GM21717 (cell line): Measurements from ENCODE around the gene PCDH9.

Source experiments
- ATAC-seq: cut with Tn5 transposase; IDR thresholded peaks from one replicate; pipeline ENCODE4 v1.9.1; 2021; ENCODE audit warnings: mild to moderate bottlenecking, moderate library complexity; ENCODE audit not compliant: unreplicated experiment

Gene PCDH9

GRCh38 chr13:67167420-67167819, 62.7 kb downstream of the PCDH9 start:
- ATAC-seq = no peak

GRCh38 chr13:67161176-67161575, 69.0 kb downstream of the PCDH9 start:
- no peak for ATAC-seq

GRCh38 chr13:67158903-67159302, 71.2 kb downstream of the PCDH9 start:
- no peak for ATAC-seq

- no peak for ATAC-seq
These were observed 73.4 kb downstream of the PCDH9 start for GRCh38 chr13:67156723-67157060.

GRCh38 chr13:67155898-67156722, 74.0 kb downstream of the PCDH9 start:
- no peak for ATAC-seq

- no peak for ATAC-seq
These were observed 78.1 kb downstream of the PCDH9 start for GRCh38 chr13:67152085-67152484.

- no peak for ATAC-seq
These were observed 78.5 kb downstream of the PCDH9 start for GRCh38 chr13:67151652-67152051.

GRCh38 chr13:67150608-67151007, 79.5 kb downstream of the PCDH9 start:
- ATAC-seq = no peak

GRCh38 chr13:67148161-67148571, 82.0 kb downstream of the PCDH9 start:
- ATAC-seq = no peak

- ATAC-seq = no peak
These were observed 82.6 kb downstream of the PCDH9 start for GRCh38 chr13:67147342-67148133.

- ATAC-seq = no peak
These were observed 83.5 kb downstream of the PCDH9 start for GRCh38 chr13:67146523-67147130.

GRCh38 chr13:67145950-67146349, 84.2 kb downstream of the PCDH9 start:
- ATAC-seq = no peak

- ATAC-seq = no peak
These were observed 86.5 kb downstream of the PCDH9 start for GRCh38 chr13:67143544-67144115.

- ATAC-seq = no peak
These were observed 90.1 kb downstream of the PCDH9 start for GRCh38 chr13:67140006-67140405.

- no peak for ATAC-seq
These were observed 90.6 kb downstream of the PCDH9 start for GRCh38 chr13:67139551-67139950.

- no peak for ATAC-seq
These were observed 91.2 kb downstream of the PCDH9 start for GRCh38 chr13:67138970-67139369.

- ATAC-seq = no peak
These were observed 92.9 kb downstream of the PCDH9 start for GRCh38 chr13:67137044-67137735.

- no peak for ATAC-seq
These were observed 94.0 kb downstream of the PCDH9 start for GRCh38 chr13:67136157-67136556.

GRCh38 chr13:67135356-67135755, 94.8 kb downstream of the PCDH9 start:
- no peak for ATAC-seq

- no peak for ATAC-seq
These were observed 95.6 kb downstream of the PCDH9 start for GRCh38 chr13:67134417-67135129.
